HL-60 (cell line): ENCODE measurements around the gene TCHH.
"Not testable (repeated sequence)": the region's sequence is repeated elsewhere in the genome, so short reads cannot be mapped to it uniquely, and the experiment has no call there.

Experiments used
- DNase-seq, 2 experiments: peaks; one replicate each; pipeline ENCODE4 v3.0.0-alpha.2; 2010 to 2020; ENCODE audit warnings: low read depth in 1 of 2, low spot score in 1 of 2
- H3K27ac ChIP-seq: fragments of 250-450 bp; sonication (Bioruptor Pico); replicated peaks from 2 replicates; pipeline ENCODE4 v1.5.1; 2020; ENCODE audit warnings: mild to moderate bottlenecking, moderate library complexity
- H3K27me3 ChIP-seq: fragments of 250-450 bp; sonication (Bioruptor Pico); 2 replicates; pipeline ENCODE4 v1.5.1; 2021; ENCODE audit warnings: mild to moderate bottlenecking, moderate library complexity; ENCODE audit not compliant: insufficient read depth, poor library complexity, severe bottlenecking
- H3K4me3 ChIP-seq: replicated peaks from 2 replicates; pipeline ENCODE4 v1.5.1; 2011; ENCODE audit warnings: mild to moderate bottlenecking, control low read depth, low read length; ENCODE audit not compliant: insufficient read depth
- GABPA ChIP-seq: IDR thresholded peaks from 2 replicates; pipeline ENCODE4 v1.6.1; 2012; ENCODE audit warnings: low read depth
- POLR2AphosphoS5 ChIP-seq: IDR thresholded peaks from 2 replicates; pipeline ENCODE4 v1.6.1; 2012; ENCODE audit warnings: low read depth
- SPI1 ChIP-seq: IDR thresholded peaks from 2 replicates; pipeline ENCODE4 v1.6.1; 2012; ENCODE audit warnings: low read depth, mild to moderate bottlenecking, borderline replicate concordance
- TF ChIP-seq, protein P1 (sequence below): IDR thresholded peaks from 2 replicates; pipeline ENCODE4 v1.6.1; 2012; ENCODE audit warnings: low read depth; ENCODE audit not compliant: insufficient replicate concordance
- TF ChIP-seq, protein P2 (sequence below): IDR thresholded peaks from one replicate; pipeline ENCODE4 v1.5.1; 2011; ENCODE audit warnings: low read length, control low read depth, inconsistent platforms; ENCODE audit not compliant: insufficient read depth

TCHH gene

DNA sequence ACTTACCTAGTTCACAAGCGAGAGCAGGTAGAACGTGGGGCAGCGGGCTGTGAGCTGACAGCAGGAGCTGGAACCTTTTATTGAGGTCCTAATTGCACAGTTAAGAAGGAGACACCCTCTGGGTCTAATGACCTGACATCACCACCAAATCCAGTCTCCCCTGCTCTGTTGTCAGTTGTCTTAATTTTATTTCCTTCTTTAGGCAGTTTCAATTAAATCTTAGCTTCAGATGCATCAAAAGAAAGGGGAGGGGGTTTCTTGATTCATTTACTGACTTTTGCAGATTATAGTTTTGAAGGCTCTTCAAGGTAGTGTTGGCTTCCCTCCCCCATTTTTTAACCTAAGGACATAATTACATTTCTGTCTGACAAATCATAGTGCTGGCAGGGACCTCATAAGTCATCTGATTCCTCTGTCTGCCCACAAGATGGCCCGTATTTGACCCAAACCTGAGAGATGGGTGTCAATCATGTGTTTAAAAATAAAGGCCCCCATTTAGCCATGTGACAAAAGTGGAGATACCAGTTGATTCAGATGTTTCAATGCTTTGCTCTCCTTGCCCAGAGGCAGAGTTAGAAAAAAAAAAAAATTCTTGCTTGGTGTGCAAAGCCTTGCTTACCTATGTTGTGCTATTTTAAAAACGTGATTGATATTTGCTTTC, 26.1 kb downstream of the TCHH start, which contains the start of gene TCHHL1:
Gene TCHHL1 (minus strand): TSS at position 51 of the 661 bp plus-strand sequence. CDS start 921 bp downstream, outside the sequence.
- Histone ChIP-seq H3K27me3 (peaks cover 10% of the 10 kb centered on the region), H3K4me3 (no peak within 1 kb of the TSS), H3K27ac (no peak within 1 kb of the TSS)
- no peak for DNase-seq
- TF ChIP-seq, protein P1, sequence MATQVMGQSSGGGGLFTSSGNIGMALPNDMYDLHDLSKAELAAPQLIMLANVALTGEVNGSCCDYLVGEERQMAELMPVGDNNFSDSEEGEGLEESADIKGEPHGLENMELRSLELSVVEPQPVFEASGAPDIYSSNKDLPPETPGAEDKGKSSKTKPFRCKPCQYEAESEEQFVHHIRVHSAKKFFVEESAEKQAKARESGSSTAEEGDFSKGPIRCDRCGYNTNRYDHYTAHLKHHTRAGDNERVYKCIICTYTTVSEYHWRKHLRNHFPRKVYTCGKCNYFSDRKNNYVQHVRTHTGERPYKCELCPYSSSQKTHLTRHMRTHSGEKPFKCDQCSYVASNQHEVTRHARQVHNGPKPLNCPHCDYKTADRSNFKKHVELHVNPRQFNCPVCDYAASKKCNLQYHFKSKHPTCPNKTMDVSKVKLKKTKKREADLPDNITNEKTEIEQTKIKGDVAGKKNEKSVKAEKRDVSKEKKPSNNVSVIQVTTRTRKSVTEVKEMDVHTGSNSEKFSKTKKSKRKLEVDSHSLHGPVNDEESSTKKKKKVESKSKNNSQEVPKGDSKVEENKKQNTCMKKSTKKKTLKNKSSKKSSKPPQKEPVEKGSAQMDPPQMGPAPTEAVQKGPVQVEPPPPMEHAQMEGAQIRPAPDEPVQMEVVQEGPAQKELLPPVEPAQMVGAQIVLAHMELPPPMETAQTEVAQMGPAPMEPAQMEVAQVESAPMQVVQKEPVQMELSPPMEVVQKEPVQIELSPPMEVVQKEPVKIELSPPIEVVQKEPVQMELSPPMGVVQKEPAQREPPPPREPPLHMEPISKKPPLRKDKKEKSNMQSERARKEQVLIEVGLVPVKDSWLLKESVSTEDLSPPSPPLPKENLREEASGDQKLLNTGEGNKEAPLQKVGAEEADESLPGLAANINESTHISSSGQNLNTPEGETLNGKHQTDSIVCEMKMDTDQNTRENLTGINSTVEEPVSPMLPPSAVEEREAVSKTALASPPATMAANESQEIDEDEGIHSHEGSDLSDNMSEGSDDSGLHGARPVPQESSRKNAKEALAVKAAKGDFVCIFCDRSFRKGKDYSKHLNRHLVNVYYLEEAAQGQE: no peak
- TF ChIP-seq, protein P2, sequence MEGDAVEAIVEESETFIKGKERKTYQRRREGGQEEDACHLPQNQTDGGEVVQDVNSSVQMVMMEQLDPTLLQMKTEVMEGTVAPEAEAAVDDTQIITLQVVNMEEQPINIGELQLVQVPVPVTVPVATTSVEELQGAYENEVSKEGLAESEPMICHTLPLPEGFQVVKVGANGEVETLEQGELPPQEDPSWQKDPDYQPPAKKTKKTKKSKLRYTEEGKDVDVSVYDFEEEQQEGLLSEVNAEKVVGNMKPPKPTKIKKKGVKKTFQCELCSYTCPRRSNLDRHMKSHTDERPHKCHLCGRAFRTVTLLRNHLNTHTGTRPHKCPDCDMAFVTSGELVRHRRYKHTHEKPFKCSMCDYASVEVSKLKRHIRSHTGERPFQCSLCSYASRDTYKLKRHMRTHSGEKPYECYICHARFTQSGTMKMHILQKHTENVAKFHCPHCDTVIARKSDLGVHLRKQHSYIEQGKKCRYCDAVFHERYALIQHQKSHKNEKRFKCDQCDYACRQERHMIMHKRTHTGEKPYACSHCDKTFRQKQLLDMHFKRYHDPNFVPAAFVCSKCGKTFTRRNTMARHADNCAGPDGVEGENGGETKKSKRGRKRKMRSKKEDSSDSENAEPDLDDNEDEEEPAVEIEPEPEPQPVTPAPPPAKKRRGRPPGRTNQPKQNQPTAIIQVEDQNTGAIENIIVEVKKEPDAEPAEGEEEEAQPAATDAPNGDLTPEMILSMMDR: no peak
- TF ChIP-seq GABPA (no peak), SPI1 (no peak), POLR2AphosphoS5 (no peak)

DNA sequence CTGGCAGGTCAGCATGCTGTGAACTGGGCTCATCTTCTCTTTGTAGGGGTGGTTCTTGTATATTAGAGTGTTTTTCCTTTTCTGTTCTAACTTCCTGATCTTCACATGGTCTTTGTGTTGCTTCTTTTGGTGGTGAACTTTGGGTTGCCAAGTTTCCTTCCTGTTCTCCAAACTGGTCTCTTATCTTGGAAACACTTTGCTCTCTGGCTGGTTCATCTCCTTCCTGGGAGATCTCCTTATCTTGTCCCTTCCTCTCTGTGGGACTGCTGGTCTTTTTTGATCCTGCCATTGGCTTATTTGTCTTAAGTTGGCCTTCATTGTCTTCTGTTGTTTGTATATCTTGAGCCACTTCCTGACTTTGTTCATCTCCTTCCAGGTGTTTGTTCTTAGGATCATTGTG, 28.5 kb downstream of the TCHH start:
- Histone ChIP-seq H3K27me3 (peaks cover 10% of the 10 kb centered on the region), H3K4me3 (no peak overlapping the region)

DNA sequence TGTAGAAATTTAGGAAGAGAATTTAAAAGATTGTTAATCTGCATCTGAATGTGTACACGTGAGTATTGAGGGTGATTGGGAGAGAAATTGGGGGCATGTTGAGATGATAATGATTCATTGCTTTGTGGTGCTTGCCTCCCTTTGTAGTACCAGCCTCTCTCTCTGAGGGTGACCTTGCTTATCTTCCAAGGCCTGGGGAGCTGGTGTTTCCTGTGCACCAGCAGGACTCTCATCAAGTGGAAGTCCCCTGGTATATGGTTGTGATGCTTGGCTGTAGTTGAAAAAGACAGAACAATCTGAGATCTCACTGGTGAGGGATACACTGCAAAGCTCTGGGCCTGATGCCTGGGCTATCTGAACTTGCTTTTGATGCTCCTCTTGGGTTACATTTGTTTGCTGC, 30.4 kb downstream of the TCHH start:
- Histone ChIP-seq H3K27me3 (peaks cover 10% of the 10 kb centered on the region), H3K27ac (no peak overlapping the region), H3K4me3 (no peak overlapping the region)
- no peak for DNase-seq
- TF ChIP-seq, protein P2: no peak
- TF ChIP-seq SPI1: no peak
- TF ChIP-seq, protein P1: no peak
- no peak for TF ChIP-seq GABPA
- no peak for TF ChIP-seq POLR2AphosphoS5

More for the DNA sequence above, 28.5 kb downstream of the TCHH start:
- TF ChIP-seq GABPA (no peak), SPI1 (no peak), POLR2AphosphoS5 (no peak)
- TF ChIP-seq, protein P2: no peak
- DNase-seq: no peak
- no peak overlapping the region for H3K27ac ChIP-seq

DNA sequence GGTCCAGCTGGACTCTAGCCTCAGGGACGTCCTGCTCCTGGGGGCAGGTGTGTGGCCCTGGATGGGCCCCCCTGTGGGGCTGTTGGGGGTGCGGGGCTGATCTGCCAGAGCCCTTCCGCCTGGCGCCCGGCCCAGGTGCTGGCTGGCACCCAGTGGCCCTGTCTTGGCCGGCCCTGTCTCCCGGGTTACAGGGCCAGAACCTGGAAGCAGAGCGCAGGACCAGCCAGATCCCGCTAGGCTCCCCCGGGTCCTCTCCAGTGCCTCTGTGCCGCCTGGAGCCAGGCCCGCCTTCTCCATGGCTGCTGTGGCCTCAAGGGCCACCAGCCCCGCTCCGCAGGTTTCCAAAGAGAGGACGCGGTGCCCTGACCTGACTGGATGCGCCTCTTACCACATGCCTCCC, 34.2 kb downstream of the TCHH start:
- H3K4me3 ChIP-seq, H3K27ac ChIP-seq, H3K27me3 ChIP-seq, DNase-seq: not testable (repeated sequence)

DNA sequence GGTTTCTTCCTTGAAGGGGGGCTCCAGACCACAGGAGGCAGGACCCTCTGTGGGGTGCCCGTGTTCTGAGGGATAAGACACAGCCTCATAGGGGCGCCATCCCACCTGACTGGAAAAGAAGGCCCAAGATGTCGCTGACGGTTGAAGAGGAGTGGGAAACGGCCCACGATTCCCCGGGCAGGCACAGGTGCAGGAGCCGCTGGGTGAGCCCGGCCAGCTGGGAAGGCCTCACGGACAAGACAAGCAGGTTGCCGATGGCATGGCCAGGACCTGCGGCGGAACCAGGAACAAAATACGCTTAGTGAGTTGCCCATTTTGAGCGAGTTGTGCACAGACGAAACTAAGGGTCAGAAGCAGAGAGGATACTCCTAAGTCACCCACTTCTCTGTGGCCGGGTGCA, 34.8 kb downstream of the TCHH start:
- not testable (repeated sequence) for H3K27me3 ChIP-seq, DNase-seq, H3K27ac ChIP-seq, H3K4me3 ChIP-seq
